GM23338 (cell line): ENCODE results near the gene FOXO3. TPM values are rescaled to one million over a fixed set of nuclear protein-coding genes. Genes with fewer than 3 reads are reported as not detected.

Experiments used
- ATAC-seq: fragments of 200-7000 bp; cut with Tn5 transposase; 3 replicates; pipeline ENCODE4 v1.9.1; 2020
- DNase-seq: peaks from one replicate; pipeline ENCODE4 v3.0.0-alpha.2; 2015; ENCODE audit warnings: low spot score
- H2AFZ ChIP-seq: fragments of 200-600 bp; sonication (generic); 2 replicates; pipeline ENCODE4 v1.8.0; 2016; ENCODE audit warnings: antibody characterized with exemption, mild to moderate bottlenecking, moderate library complexity
- H3F3A ChIP-seq: fragments of 200-600 bp; sonication (generic); replicated peaks from 2 replicates; pipeline ENCODE4 v1.8.0; 2017; ENCODE audit warnings: antibody characterized with exemption, mixed run types, low read depth
- H3K27ac ChIP-seq: fragments of 200-600 bp; sonication (generic); 2 replicates; pipeline ENCODE4 v1.6.1; 2016; ENCODE audit warnings: low read depth
- H3K27me3 ChIP-seq: fragments of 200-600 bp; sonication (generic); 2 replicates; pipeline ENCODE4 v1.8.0; 2016; ENCODE audit warnings: mild to moderate bottlenecking, mixed run types, moderate library complexity; ENCODE audit not compliant: insufficient read depth
- H3K36me3 ChIP-seq: fragments of 200-600 bp; sonication (generic); 2 replicates; pipeline ENCODE4 v1.8.0; 2016; ENCODE audit warnings: mild to moderate bottlenecking; ENCODE audit not compliant: insufficient read depth
- H3K4me1 ChIP-seq: fragments of 200-600 bp; sonication (generic); 2 replicates; pipeline ENCODE4 v1.8.0; 2016; ENCODE audit warnings: mild to moderate bottlenecking, moderate library complexity; ENCODE audit not compliant: insufficient read depth
- H3K4me2 ChIP-seq: fragments of 200-600 bp; sonication (generic); 2 replicates; pipeline ENCODE4 v1.7.1; 2017; ENCODE audit warnings: mixed run types
- H3K4me3 ChIP-seq: fragments of 200-600 bp; sonication (generic); 2 replicates; pipeline ENCODE4 v1.6.1; 2016; ENCODE audit warnings: mixed run types
- H3K79me2 ChIP-seq: fragments of 200-600 bp; sonication (generic); replicated peaks from 2 replicates; pipeline ENCODE4 v1.8.0; 2017; ENCODE audit warnings: mild to moderate bottlenecking; ENCODE audit not compliant: insufficient read depth
- H3K9me2 ChIP-seq: fragments of 200-600 bp; sonication (generic); 2 replicates; pipeline ENCODE4 v1.8.0; 2017; ENCODE audit not compliant: insufficient read depth
- H4K20me1 ChIP-seq: fragments of 200-600 bp; sonication (generic); replicated peaks from 2 replicates; pipeline ENCODE4 v1.8.0; 2017; ENCODE audit warnings: mild to moderate bottlenecking; ENCODE audit not compliant: insufficient read depth
- H3K27ac Mint-ChIP-seq: 2 replicates; pipeline ENCODE4 v1.8.0; 2020; ENCODE audit warnings: inconsistent platforms, mild to moderate bottlenecking, moderate library complexity, mixed read lengths
- H3K27me3 Mint-ChIP-seq: 3 replicates; pipeline ENCODE4 v1.8.0; 2022; ENCODE audit warnings: low read depth, mild to moderate bottlenecking, moderate library complexity, mixed read lengths, inconsistent platforms; ENCODE audit not compliant: insufficient read depth, poor library complexity
- H3K36me3 Mint-ChIP-seq: 3 replicates; pipeline ENCODE4 v1.8.0; 2021; ENCODE audit warnings: low read depth, mild to moderate bottlenecking, inconsistent platforms, moderate library complexity, mixed read lengths
- H3K4me1 Mint-ChIP-seq: 3 replicates; pipeline ENCODE4 v1.8.0; 2020; ENCODE audit warnings: mild to moderate bottlenecking, inconsistent platforms, mixed read lengths
- H3K4me3 Mint-ChIP-seq: 3 replicates; pipeline ENCODE4 v1.8.0; 2021; ENCODE audit warnings: moderate library complexity, mild to moderate bottlenecking, inconsistent platforms, mixed read lengths
- H3K9me3 Mint-ChIP-seq: 3 replicates; pipeline ENCODE4 v1.8.0; 2020; ENCODE audit warnings: moderate library complexity, mild to moderate bottlenecking, inconsistent platforms, mixed read lengths
- CREB1 ChIP-seq: fragments of 250-450 bp; sonication (Bioruptor Pico); IDR thresholded peaks from 2 replicates; pipeline ENCODE4 v1.5.0; 2020; ENCODE audit warnings: low read depth, mild to moderate bottlenecking, moderate library complexity
- CTCF ChIP-seq, 2 experiments: fragments of 200-600 bp in 1 of 2; sonication (generic) in 1 of 2; conservative IDR thresholded peaks; 2 replicates each; pipeline versions ENCODE4 v1.5.1 to v1.6.1; 2016 to 2017; ENCODE audit warnings: antibody characterized with exemption in 2 of 2, low read depth in 2 of 2, mild to moderate bottlenecking in 2 of 2, moderate library complexity in 1 of 2
- ETS1 ChIP-seq: IDR thresholded peaks from 2 replicates; pipeline ENCODE4 v1.6.1; 2016; ENCODE audit warnings: antibody characterized with exemption
- EZH2 ChIP-seq: fragments of 200-600 bp; sonication (generic); IDR thresholded peaks from one replicate; pipeline ENCODE4 v1.8.0; 2017; ENCODE audit warnings: antibody characterized with exemption, mild to moderate bottlenecking, low read depth; ENCODE audit not compliant: unreplicated experiment
- EZH2phosphoT487 ChIP-seq: fragments of 200-600 bp; sonication (generic); IDR thresholded peaks from one replicate; pipeline ENCODE4 v1.8.1; 2018; ENCODE audit warnings: antibody characterized with exemption; ENCODE audit not compliant: unreplicated experiment
- JUNB ChIP-seq: IDR thresholded peaks from one replicate; pipeline ENCODE4 v1.6.1; 2016; ENCODE audit warnings: antibody characterized with exemption; ENCODE audit not compliant: unreplicated experiment
- NANOG ChIP-seq: IDR thresholded peaks from 2 replicates; pipeline ENCODE4 v1.6.1; 2016; ENCODE audit warnings: antibody characterized with exemption, borderline replicate concordance
- POLR2AphosphoS5 ChIP-seq: IDR thresholded peaks from 2 replicates; pipeline ENCODE4 v1.6.1; 2016; ENCODE audit warnings: antibody characterized with exemption, low read depth
- REST ChIP-seq: IDR thresholded peaks from one replicate; pipeline ENCODE4 v1.6.1; 2018; ENCODE audit warnings: antibody characterized with exemption; ENCODE audit not compliant: unreplicated experiment
- STAT1 ChIP-seq: IDR thresholded peaks from one replicate; pipeline ENCODE4 v1.6.1; 2016; ENCODE audit warnings: antibody characterized with exemption; ENCODE audit not compliant: unreplicated experiment
- ZNF114 ChIP-seq: fragments of 250-450 bp; sonication (Bioruptor Pico); IDR thresholded peaks from 2 replicates; pipeline ENCODE4 v1.5.0; 2020; ENCODE audit warnings: mild to moderate bottlenecking, moderate library complexity
- ZNF331 ChIP-seq: fragments of 250-450 bp; sonication (Bioruptor Pico); IDR thresholded peaks from 2 replicates; pipeline ENCODE4 v1.5.0; 2020; ENCODE audit warnings: low read depth, mild to moderate bottlenecking, moderate library complexity
- ZNF462 ChIP-seq: fragments of 250-450 bp; sonication (Bioruptor Pico); IDR thresholded peaks from 2 replicates; pipeline ENCODE4 v1.5.0; 2020; ENCODE audit warnings: mild to moderate bottlenecking, moderate library complexity
- polyA plus RNA-seq: library from polyadenylated mRNA; unstranded; fragments of >200 nt; fragmentation: Nextera tagmentation; extraction: Ambion mirVana; gene quantifications from 2 replicates; pipeline ENCODE4 v1.2.1, GENCODE V29; 2016
- total RNA-seq: library from RNA; depleted of rRNA; stranded (reverse); fragments of >200 nt; shearing (Covaris generic); gene quantifications from 2 replicates; pipeline ENCODE4 v1.2.3, GENCODE V29; 2014

The FOXO3 gene
- total and polyA plus RNA-seq, 2 experiments from 2014 or later: 9.8 to 20.2 TPM

DNA sequence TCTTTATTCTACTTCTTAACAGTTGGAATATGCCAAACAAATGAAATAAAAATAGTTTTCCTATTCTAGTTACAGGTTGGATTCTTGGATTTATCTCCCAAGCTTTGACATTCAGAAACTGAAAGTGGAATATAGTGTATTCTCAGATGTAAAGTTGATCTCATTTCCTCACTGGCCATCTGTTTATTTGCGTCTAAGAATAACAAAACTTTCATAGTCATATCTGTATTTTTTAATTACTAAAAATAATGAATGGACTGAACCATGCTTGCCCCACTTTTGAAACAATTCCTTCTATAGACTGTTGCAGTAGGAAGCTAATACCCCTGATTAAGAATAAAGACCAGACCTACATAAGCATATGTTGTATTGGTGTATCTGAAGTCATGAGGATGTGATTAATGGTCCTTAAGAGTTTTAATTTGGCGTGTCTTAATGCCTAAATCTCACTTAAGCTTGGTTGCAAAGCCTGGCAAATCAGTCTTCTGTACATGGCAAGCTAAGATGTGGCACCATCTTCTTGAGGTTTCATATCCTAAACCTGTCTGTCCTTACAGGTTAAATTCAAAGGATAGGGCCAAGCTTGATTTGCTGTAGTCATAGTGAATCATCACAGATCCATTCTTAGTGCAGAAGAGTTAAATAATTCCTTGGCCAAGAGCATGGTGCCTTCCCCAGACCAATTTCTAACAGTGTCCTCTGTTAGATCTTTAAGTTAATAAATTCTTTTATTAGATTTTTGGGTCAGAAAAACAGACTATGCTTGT is 58.9 kb downstream of the FOXO3 start:
- no peaks in the 10 kb centered on the region for H3K36me3 Mint-ChIP-seq
- no peaks in the 10 kb centered on the region; the same call in 1 of the 2 replicates for H3K4me1 ChIP-seq
- no peak overlapping the region for H3K4me2 ChIP-seq
- DNase-seq (no peak), ATAC-seq (no peak)
- TF ChIP-seq EZH2phosphoT487 (no peak), ZNF331 (no peak), POLR2AphosphoS5 (no peak), ETS1 (no peak), ZNF462 (CRISPR knock-in tag) (no peak), CREB1 (CRISPR knock-in tag) (no peak), JUNB (no peak), REST (no peak), CTCF (conservative IDR thresholded peaks at IDR 0.05; ENCODE audit: low read depth in 2 of 2) (no peak), NANOG (no peak), STAT1 (no peak), ZNF114 (CRISPR knock-in tag) (no peak), EZH2 (no peak)
- H3K9me2 ChIP-seq: no peaks in the 10 kb centered on the region
- H3K27ac Mint-ChIP-seq: no peak overlapping the region
- peaks cover 4% of the 10 kb centered on the region for H3K27me3 Mint-ChIP-seq
- no peaks in the 10 kb centered on the region for H3K27me3 ChIP-seq
- H3K36me3 ChIP-seq: no peaks in the 10 kb centered on the region
- no peaks in the 10 kb centered on the region for H3K9me3 Mint-ChIP-seq
- H3K4me3 ChIP-seq: no peak overlapping the region
- no peaks in the 10 kb centered on the region for H3F3A ChIP-seq
- H3K79me2 ChIP-seq: peaks cover 90% of the 10 kb centered on the region
- H4K20me1 ChIP-seq: peaks cover 3% of the 10 kb centered on the region; the same call in 1 of the 2 replicates
- H3K4me3 Mint-ChIP-seq: no peak overlapping the region
- H3K27ac ChIP-seq: no peak overlapping the region
- peaks cover 30% of the 10 kb centered on the region for H3K4me1 Mint-ChIP-seq
- no peak overlapping the region for H2AFZ ChIP-seq
